Gastrocnemius medialis (tissue), 4 donors: Measurements from ENCODE around the gene C22orf31.

Source experiments
- CTCF ChIP-seq, 5 experiments: fragments of 450-650 bp in 3 of 5; fragments of 200-600 bp in 2 of 5; sonication (generic) in 2 of 5; IDR thresholded peaks in 4 of 5; conservative IDR thresholded peaks in 1 of 5; 1 replicate in 4 of 5; 2 replicates in 1 of 5; pipeline ENCODE4 v1.5.1; 2016 to 2019; ENCODE audit warnings: antibody characterized with exemption in 5 of 5, mild to moderate bottlenecking in 3 of 5, moderate library complexity in 3 of 5
- POLR2A ChIP-seq, 2 donors: fragments of 450-650 bp; IDR thresholded peaks; one replicate each; pipeline ENCODE4 v1.6.1; 2017; ENCODE audit warnings: antibody characterized with exemption in 2 of 2, mild to moderate bottlenecking in 2 of 2, moderate library complexity in 2 of 2

- TF ChIP-seq POLR2A (IDR thresholded peaks at IDR 0.05) (no peak), CTCF (IDR thresholded peaks at IDR 0.05 in 4 of 5, conservative IDR thresholded peaks at IDR 0.05 in 1 of 5) (no peak)
These were observed 28.4 kb upstream of the C22orf31 start for GRCh38 chr22:29090039-29090438.
